ENCODE measurements around the gene NINJ1. TPM values are rescaled to one million over a fixed set of nuclear protein-coding genes. Genes with fewer than 3 reads are reported as not detected.
A peak's percentile ranks its signal among the peaks of the same experiment; 100 is the strongest.

The NINJ1 gene
- total RNA-seq, 1 experiment from 2014 or later: 30.5 TPM

DNA sequence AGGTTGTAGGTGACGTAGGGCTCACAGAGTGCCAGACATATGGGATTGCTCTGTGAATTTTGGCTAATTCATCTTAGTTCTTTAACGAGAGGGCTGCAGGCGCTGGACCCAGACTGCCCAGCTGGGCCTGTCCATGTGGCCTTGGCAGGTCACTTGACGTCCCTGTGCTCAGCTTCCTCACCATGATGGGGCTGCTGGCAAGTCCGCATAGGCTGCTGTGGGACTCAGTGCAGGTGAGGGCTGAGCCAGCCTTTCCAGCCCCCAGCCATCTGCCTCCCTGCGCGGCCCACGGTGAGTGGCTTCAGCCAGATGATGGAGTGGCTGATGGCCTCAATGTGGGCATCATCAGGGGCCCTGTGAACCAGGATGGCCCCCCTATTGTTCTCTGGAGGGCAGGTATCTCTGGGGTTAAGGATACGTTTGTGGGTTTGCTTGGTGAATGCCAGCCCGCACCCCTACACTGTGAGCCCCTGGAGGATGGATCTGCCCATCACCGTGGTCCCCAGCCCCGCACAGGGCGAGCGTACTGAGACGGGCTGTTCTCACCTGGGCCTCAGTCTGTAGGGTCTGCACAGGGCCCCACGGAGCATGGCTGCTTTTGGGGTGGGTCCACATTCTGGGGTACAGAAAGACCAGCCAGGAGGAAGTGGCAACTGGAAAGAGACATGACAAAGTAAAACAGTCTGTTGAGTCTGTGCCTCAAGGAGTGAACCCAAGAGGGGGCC lies 34.3 kb downstream of the NINJ1 start:
- H3K4me3 ChIP-seq (ENCODE audit: low read length): no peak overlapping the region
- H4K20me1 ChIP-seq (ENCODE audit: low read length): no peaks in the 10 kb centered on the region
- POLR2A ChIA-PET (ENCODE audit: unreplicated experiment): no interaction called here
- no peak overlapping the region for H3K4me2 ChIP-seq (ENCODE audit: low read length)
- CTCF ChIA-PET: no interaction called here
- intact Hi-C loops (cut with micrococcal nuclease): loop anchor here (2.0 to 10.0 kb wide), 2 partner anchors 39 to 225 kb away; partner anchors contain the start of gene ZNF484
- H2AFZ ChIP-seq (ENCODE audit: low read length): no peak overlapping the region
- H3K27ac ChIP-seq (ENCODE audit: low read length): no peak overlapping the region
- no TSS peak for BruUV-seq (replicated peaks)
- H3K79me2 ChIP-seq (ENCODE audit: low read length): peaks cover 81% of the 10 kb centered on the region
- ATAC-seq (no peak), DNase-seq (no peak)
- peaks cover 24% of the 10 kb centered on the region for H3K4me1 ChIP-seq (ENCODE audit: insufficient read depth, low read length)
- H3K9me2 ChIP-seq (replicated peaks; ENCODE audit: low read length): no peaks in the 10 kb centered on the region
- peaks cover 5% of the 10 kb centered on the region; the same call in 1 of the 2 replicates for H3K9me3 ChIP-seq (ENCODE audit: low read length)
- H3F3A ChIP-seq (ENCODE audit: low read length, unreplicated experiment): no peaks in the 10 kb centered on the region
- no peak overlapping the region for H3K9ac ChIP-seq (ENCODE audit: low read length)
- H3K36me3 ChIP-seq (ENCODE audit: low read depth, low read length): peaks cover 15% of the 10 kb centered on the region
- no peaks in the 10 kb centered on the region for H3K27me3 ChIP-seq (ENCODE audit: low read length)
- TF ChIP-seq EZH2 (IDR thresholded peaks at IDR 0.05; ENCODE audit: low read length, unreplicated experiment) (no peak), EZH2phosphoT487 (IDR thresholded peaks at IDR 0.05; ENCODE audit: borderline replicate concordance, low read length) (no peak)
- TF ChIP-seq, protein P1, sequence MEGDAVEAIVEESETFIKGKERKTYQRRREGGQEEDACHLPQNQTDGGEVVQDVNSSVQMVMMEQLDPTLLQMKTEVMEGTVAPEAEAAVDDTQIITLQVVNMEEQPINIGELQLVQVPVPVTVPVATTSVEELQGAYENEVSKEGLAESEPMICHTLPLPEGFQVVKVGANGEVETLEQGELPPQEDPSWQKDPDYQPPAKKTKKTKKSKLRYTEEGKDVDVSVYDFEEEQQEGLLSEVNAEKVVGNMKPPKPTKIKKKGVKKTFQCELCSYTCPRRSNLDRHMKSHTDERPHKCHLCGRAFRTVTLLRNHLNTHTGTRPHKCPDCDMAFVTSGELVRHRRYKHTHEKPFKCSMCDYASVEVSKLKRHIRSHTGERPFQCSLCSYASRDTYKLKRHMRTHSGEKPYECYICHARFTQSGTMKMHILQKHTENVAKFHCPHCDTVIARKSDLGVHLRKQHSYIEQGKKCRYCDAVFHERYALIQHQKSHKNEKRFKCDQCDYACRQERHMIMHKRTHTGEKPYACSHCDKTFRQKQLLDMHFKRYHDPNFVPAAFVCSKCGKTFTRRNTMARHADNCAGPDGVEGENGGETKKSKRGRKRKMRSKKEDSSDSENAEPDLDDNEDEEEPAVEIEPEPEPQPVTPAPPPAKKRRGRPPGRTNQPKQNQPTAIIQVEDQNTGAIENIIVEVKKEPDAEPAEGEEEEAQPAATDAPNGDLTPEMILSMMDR (conservative IDR thresholded peaks at IDR 0.05; ENCODE audit: low read depth, low read length): no peak

DNA sequence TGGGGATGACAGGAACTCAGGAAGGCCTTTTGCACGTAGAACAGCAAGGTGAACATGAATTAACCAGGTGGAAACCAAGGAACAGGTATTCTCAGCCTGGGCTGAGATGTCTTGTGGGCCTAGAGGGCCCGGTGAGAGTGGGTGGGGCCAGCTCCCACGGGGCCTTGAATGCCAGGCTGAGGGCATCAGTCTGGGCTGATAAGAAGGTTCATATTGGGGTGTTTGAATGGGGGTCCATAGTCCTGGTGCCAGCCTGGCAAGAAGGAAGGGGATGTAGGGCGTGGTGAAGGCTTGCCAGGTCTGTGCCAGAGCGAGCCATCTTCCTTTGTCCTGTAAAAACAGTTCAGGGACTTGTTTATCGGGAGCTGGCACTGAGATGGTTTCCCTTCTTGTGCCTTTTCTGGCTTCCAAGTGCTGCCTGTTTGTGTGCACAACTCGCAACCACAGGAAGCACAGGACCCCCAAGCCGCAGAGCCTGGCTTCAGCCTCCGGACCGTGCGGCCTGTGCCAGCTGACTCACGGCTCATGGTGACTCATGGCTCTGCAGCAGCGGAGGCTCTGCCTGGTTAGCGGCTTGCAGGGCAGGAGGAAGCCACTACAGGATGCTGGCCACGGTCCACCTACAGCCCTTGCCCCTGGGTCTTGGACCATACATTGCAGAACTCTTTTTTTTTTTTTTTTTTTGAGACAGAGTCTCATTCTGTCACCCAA lies 35.7 kb downstream of the NINJ1 start:
- Histone ChIP-seq H3K4me2 (ENCODE audit: low read length) (peak overlapping the region; percentile 95), H4K20me1 (ENCODE audit: low read length) (no peaks in the 10 kb centered on the region), H2AFZ (ENCODE audit: low read length) (peak overlapping the region; percentile 50; the same call in 1 of the 2 replicates), H3F3A (ENCODE audit: low read length, unreplicated experiment) (no peaks in the 10 kb centered on the region), H3K36me3 (ENCODE audit: low read depth, low read length) (peaks cover 3% of the 10 kb centered on the region; the same call in 1 of the 2 replicates), H3K9ac (ENCODE audit: low read length) (peak overlapping the region; percentile 40), H3K27me3 (ENCODE audit: low read length) (no peaks in the 10 kb centered on the region), H3K9me2 (replicated peaks; ENCODE audit: low read length) (no peaks in the 10 kb centered on the region), H3K27ac (ENCODE audit: low read length) (peak overlapping the region; percentile 79), H3K4me3 (ENCODE audit: low read length) (peak overlapping the region; percentile 91), H3K9me3 (ENCODE audit: low read length) (no peaks in the 10 kb centered on the region), H3K79me2 (ENCODE audit: low read length) (peaks cover 68% of the 10 kb centered on the region), H3K4me1 (ENCODE audit: insufficient read depth, low read length) (peaks cover 24% of the 10 kb centered on the region)
- POLR2A ChIA-PET (ENCODE audit: unreplicated experiment): no interaction called here
- CTCF ChIA-PET: interaction anchor here (0.6 kb wide), 1 partner anchor 10 kb away, joined by 3 read pairs; no protein-coding TSS in a partner anchor
- DNase-seq (peak; percentile 95), ATAC-seq (peak; percentile 62)
- no TSS peak for BruUV-seq (replicated peaks)
- TF ChIP-seq, protein P1 (conservative IDR thresholded peaks at IDR 0.05; ENCODE audit: low read depth, low read length): no peak
- no peak for TF ChIP-seq EZH2phosphoT487 (IDR thresholded peaks at IDR 0.05; ENCODE audit: borderline replicate concordance, low read length)
- no peak for TF ChIP-seq EZH2 (IDR thresholded peaks at IDR 0.05; ENCODE audit: low read length, unreplicated experiment)
- intact Hi-C loops (cut with micrococcal nuclease): loop anchor here (2.0 to 10.0 kb wide), 2 partner anchors 38 to 224 kb away; partner anchors contain the start of gene ZNF484
